KMS-11 (cell line): Measurements from ENCODE around the gene PSME3.

Experiments used
- H2AFZ ChIP-seq: fragments of 200-600 bp; sonication (generic); 2 replicates; pipeline ENCODE4 v1.6.1; 2016; ENCODE audit warnings: antibody characterized with exemption, mixed run types, low read depth
- H3K27ac ChIP-seq: fragments of 200-600 bp; sonication (generic); 2 replicates; pipeline ENCODE4 v1.6.1; 2016; ENCODE audit warnings: mild to moderate bottlenecking, mixed run types
- H3K27me3 ChIP-seq: fragments of 200-600 bp; sonication (generic); 2 replicates; pipeline ENCODE4 v1.6.1; 2017; ENCODE audit warnings: mild to moderate bottlenecking, low read depth, mixed run types, moderate library complexity; ENCODE audit not compliant: insufficient read depth
- H3K36me3 ChIP-seq: fragments of 200-600 bp; sonication (generic); 2 replicates; pipeline ENCODE4 v1.6.1; 2017; ENCODE audit warnings: mild to moderate bottlenecking, mixed run types; ENCODE audit not compliant: insufficient read depth
- H3K4me1 ChIP-seq: fragments of 200-600 bp; sonication (generic); 2 replicates; pipeline ENCODE4 v1.6.1; 2016; ENCODE audit warnings: mild to moderate bottlenecking, low read depth, mixed run types; ENCODE audit not compliant: poor library complexity, severe bottlenecking
- H3K4me2 ChIP-seq: fragments of 200-600 bp; sonication (generic); 2 replicates; pipeline ENCODE4 v1.7.0; 2016; ENCODE audit warnings: mild to moderate bottlenecking, mixed run types
- H3K4me3 ChIP-seq: fragments of 200-600 bp; sonication (generic); IDR thresholded peaks from 2 replicates; pipeline ENCODE4 v1.6.1; 2017; ENCODE audit warnings: low read depth, low read length, mixed read lengths; ENCODE audit not compliant: insufficient read depth
- H3K79me2 ChIP-seq: fragments of 200-600 bp; sonication (generic); 2 replicates; pipeline ENCODE4 v1.6.1; 2016; ENCODE audit warnings: low read depth, mixed run types; ENCODE audit not compliant: insufficient read depth
- H3K9ac ChIP-seq: fragments of 200-600 bp; sonication (generic); 2 replicates; pipeline ENCODE4 v1.6.1; 2016; ENCODE audit warnings: mild to moderate bottlenecking, mixed run types
- H4K20me1 ChIP-seq: fragments of 200-600 bp; sonication (generic); 2 replicates; pipeline ENCODE4 v1.6.1; 2016; ENCODE audit warnings: mild to moderate bottlenecking, mixed run types; ENCODE audit not compliant: insufficient read depth
- TF ChIP-seq, protein P1 (sequence below): fragments of 200-600 bp; sonication (generic); conservative IDR thresholded peaks from 2 replicates; pipeline ENCODE4 v1.6.1; 2017; ENCODE audit warnings: low read depth, mild to moderate bottlenecking, antibody characterized with exemption, low read length, moderate library complexity, mixed read lengths

The PSME3 gene

DNA sequence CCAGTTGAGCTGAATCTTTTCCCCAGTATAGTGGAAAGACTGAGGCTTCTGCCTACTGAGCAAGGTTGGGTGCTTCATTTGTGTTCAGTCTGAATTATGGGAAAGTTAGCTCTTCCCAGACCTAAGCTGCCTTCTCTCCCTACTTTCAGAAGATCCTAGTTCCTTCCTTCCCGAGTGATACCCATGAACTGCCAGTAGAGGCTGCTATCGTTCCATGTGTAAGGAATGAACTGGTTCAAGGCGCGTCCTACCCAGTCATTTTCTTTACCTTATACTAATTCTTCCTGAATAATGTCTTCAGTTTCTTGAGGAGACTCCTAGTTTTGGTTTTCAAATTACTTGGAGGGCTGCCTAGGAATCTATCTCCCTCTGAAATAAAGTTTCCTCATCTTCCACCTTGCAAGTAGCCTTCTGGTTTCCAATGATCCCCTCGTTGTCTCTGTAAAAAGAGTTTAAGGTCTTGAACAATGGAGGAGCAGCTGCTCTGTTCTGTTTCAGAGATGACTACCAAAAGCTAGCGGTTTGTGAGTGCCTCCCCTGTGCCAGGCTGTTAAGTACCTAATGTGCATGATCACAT, 10.2 kb downstream of the PSME3 start:
- H3K27ac ChIP-seq, result no peak overlapping the region
- TF ChIP-seq, protein P1, sequence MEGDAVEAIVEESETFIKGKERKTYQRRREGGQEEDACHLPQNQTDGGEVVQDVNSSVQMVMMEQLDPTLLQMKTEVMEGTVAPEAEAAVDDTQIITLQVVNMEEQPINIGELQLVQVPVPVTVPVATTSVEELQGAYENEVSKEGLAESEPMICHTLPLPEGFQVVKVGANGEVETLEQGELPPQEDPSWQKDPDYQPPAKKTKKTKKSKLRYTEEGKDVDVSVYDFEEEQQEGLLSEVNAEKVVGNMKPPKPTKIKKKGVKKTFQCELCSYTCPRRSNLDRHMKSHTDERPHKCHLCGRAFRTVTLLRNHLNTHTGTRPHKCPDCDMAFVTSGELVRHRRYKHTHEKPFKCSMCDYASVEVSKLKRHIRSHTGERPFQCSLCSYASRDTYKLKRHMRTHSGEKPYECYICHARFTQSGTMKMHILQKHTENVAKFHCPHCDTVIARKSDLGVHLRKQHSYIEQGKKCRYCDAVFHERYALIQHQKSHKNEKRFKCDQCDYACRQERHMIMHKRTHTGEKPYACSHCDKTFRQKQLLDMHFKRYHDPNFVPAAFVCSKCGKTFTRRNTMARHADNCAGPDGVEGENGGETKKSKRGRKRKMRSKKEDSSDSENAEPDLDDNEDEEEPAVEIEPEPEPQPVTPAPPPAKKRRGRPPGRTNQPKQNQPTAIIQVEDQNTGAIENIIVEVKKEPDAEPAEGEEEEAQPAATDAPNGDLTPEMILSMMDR, result peak; percentile 90
- H3K4me2 ChIP-seq, result no peak overlapping the region
- H3K36me3 ChIP-seq, result peaks cover 24% of the 10 kb centered on the region
- H3K9ac ChIP-seq, result no peak overlapping the region
- H3K4me1 ChIP-seq, result peaks cover 43% of the 10 kb centered on the region
- no peaks in the 10 kb centered on the region for H4K20me1 ChIP-seq
- no peaks in the 10 kb centered on the region for H3K27me3 ChIP-seq
- H3K79me2 ChIP-seq, result no peaks in the 10 kb centered on the region
- H2AFZ ChIP-seq, result no peak overlapping the region
- no peak overlapping the region for H3K4me3 ChIP-seq

DNA sequence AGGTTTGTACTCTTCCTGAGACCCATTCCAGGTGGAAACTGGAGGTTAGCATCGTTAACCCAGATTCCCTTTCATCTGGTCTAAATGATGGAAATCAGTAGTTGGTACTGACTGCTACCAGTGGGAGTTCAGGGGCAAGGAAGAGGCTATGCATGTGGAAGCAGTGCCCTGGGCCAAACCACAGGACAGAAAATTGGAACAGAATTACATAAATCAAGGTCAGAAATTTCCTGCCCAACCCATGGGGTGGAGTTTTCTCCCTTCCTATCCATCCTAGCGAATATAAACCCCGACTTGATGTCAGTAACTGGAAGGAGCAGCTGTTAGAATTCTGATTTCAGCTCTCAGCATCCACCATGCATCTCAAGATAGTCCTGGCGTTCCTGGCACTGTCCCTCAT, 11.1 kb downstream of the PSME3 start, which contains the start of gene AOC2:
TSS of gene AOC2 (plus strand) at position 310 of the 400 bp plus-strand sequence. CDS start at position 357, 47 bp downstream.
- H2AFZ ChIP-seq, result no peak within 1 kb of the TSS
- no peaks in the 10 kb centered on the region for H4K20me1 ChIP-seq
- TF ChIP-seq, protein P1, result no peak
- H3K27ac ChIP-seq, result no peak within 1 kb of the TSS
- no peaks in the 10 kb centered on the region for H3K27me3 ChIP-seq
- H3K9ac ChIP-seq, result no peak within 1 kb of the TSS
- peaks cover 16% of the 10 kb centered on the region; the same call in 1 of the 2 replicates for H3K36me3 ChIP-seq
- H3K79me2 ChIP-seq, result no peaks in the 10 kb centered on the region
- peak within 1 kb of the TSS; percentile 1; the same call in 1 of the 2 replicates for H3K4me2 ChIP-seq
- peaks cover 52% of the 10 kb centered on the region for H3K4me1 ChIP-seq
- no peak within 1 kb of the TSS for H3K4me3 ChIP-seq

DNA sequence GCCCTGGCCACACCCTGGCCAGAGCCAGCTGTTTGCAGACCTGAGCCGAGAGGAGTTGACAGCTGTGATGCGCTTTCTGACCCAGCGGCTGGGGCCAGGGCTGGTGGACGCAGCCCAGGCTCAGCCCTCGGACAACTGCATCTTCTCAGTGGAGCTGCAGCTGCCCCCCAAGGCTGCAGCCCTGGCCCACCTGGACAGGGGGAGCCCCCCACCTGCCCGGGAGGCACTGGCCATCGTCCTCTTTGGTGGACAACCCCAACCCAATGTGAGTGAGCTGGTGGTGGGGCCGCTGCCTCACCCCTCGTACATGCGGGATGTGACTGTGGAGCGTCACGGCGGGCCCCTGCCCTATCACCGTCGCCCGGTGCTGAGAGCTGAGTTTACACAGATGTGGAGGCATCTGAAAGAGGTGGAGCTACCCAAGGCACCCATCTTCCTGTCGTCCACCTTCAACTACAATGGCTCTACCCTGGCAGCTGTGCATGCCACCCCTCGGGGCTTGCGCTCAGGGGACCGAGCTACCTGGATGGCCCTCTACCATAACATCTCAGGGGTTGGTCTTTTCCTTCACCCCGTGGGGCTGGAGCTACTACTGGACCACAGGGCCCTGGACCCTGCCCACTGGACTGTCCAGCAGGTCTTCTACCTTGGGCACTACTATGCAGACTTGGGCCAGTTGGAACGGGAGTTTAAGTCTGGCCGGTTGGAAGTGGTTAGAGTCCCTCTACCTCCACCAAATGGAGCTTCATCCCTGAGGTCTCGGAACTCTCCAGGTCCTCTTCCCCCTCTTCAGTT, 11.8 kb downstream of the PSME3 start:
- Histone ChIP-seq H3K79me2 (no peaks in the 10 kb centered on the region), H3K36me3 (peaks cover 15% of the 10 kb centered on the region; the same call in 1 of the 2 replicates), H3K9ac (no peak overlapping the region), H3K4me1 (peaks cover 59% of the 10 kb centered on the region), H3K4me2 (peak overlapping the region; percentile 1; the same call in 1 of the 2 replicates), H3K27me3 (no peaks in the 10 kb centered on the region), H3K4me3 (no peak overlapping the region), H3K27ac (no peak overlapping the region), H4K20me1 (no peaks in the 10 kb centered on the region), H2AFZ (no peak overlapping the region)
- TF ChIP-seq, protein P1, result no peak

DNA sequence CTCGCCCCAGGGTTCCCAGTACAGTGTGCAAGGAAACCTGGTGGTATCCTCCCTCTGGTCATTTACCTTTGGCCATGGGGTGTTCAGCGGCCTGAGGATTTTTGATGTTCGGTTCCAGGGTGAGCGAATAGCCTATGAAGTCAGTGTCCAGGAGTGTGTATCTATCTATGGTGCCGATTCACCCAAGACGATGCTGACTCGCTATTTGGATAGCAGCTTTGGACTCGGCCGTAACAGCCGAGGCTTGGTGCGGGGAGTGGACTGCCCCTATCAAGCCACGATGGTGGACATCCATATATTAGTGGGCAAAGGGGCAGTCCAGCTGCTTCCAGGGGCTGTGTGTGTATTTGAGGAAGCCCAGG, 12.3 kb downstream of the PSME3 start:
- Histone ChIP-seq H4K20me1 (no peaks in the 10 kb centered on the region), H3K4me1 (peaks cover 64% of the 10 kb centered on the region), H3K4me3 (no peak overlapping the region)

More for the DNA sequence above, 12.3 kb downstream of the PSME3 start:
- Histone ChIP-seq H3K4me2 (peak overlapping the region; percentile 1; the same call in 1 of the 2 replicates), H3K9ac (no peak overlapping the region), H3K27me3 (no peaks in the 10 kb centered on the region), H3K79me2 (no peaks in the 10 kb centered on the region), H3K27ac (no peak overlapping the region), H2AFZ (no peak overlapping the region), H3K36me3 (peaks cover 12% of the 10 kb centered on the region; the same call in 1 of the 2 replicates)
- TF ChIP-seq, protein P1, result no peak
